HEK293T (cell line): Measurements from ENCODE around the gene SFSWAP.

Experiments
- CTCF ChIA-PET: fragments of 350-600 bp; formaldehyde crosslinking; extraction: SDS; loops from one replicate; lab custom pipeline; 2021; ENCODE audit warnings: antibody characterized with exemption, inconsistent platforms; lab: Yijun Ruan, JAX
- POLR2A ChIA-PET: fragments of 350-600 bp; formaldehyde crosslinking; extraction: SDS; loops from one replicate; lab custom pipeline; 2020; ENCODE audit warnings: antibody characterized with exemption, inconsistent platforms; lab: Yijun Ruan, JAX
- DNase-seq: peaks from one replicate; pipeline ENCODE4 v3.0.0; 2012; ENCODE audit warnings: mixed read lengths; ENCODE audit errors: extremely low spot score
- ARNT ChIP-seq: fragments of 450-650 bp; IDR thresholded peaks from 2 replicates; pipeline ENCODE4 v1.6.1; 2017; ENCODE audit warnings: mild to moderate bottlenecking
- BHLHE40 ChIP-seq: fragments of 450-650 bp; IDR thresholded peaks from 2 replicates; pipeline ENCODE4 v1.6.1; 2016; ENCODE audit warnings: mild to moderate bottlenecking, moderate library complexity, borderline replicate concordance
- CTBP1 ChIP-seq: fragments of 450-650 bp; IDR thresholded peaks from 2 replicates; pipeline ENCODE4 v1.6.1; 2016; ENCODE audit warnings: borderline replicate concordance
- ELF4 ChIP-seq: fragments of 450-650 bp; IDR thresholded peaks from 2 replicates; pipeline ENCODE4 v1.6.1; 2017; ENCODE audit warnings: antibody characterized with exemption
- FOXA1 ChIP-seq: fragments of 450-650 bp; IDR thresholded peaks from 2 replicates; pipeline ENCODE4 v1.6.1; 2016; ENCODE audit warnings: mild to moderate bottlenecking
- FOXK2 ChIP-seq: fragments of 450-650 bp; IDR thresholded peaks from 2 replicates; pipeline ENCODE4 v1.6.1; 2016; ENCODE audit warnings: mild to moderate bottlenecking
- FOXM1 ChIP-seq: fragments of 450-650 bp; IDR thresholded peaks from 2 replicates; pipeline ENCODE4 v1.6.1; 2017; ENCODE audit warnings: mild to moderate bottlenecking, borderline replicate concordance
- HDGF ChIP-seq: fragments of 450-650 bp; IDR thresholded peaks from 2 replicates; pipeline ENCODE4 v1.6.1; 2017; ENCODE audit warnings: antibody characterized with exemption, borderline replicate concordance
- L3MBTL2 ChIP-seq: fragments of 450-650 bp; conservative IDR thresholded peaks from 2 replicates; pipeline ENCODE4 v1.6.1; 2016; ENCODE audit warnings: mild to moderate bottlenecking
- LEF1 ChIP-seq: fragments of 450-650 bp; IDR thresholded peaks from 2 replicates; pipeline ENCODE4 v1.6.1; 2017; ENCODE audit warnings: mild to moderate bottlenecking, borderline replicate concordance
- NFRKB ChIP-seq: fragments of 450-650 bp; IDR thresholded peaks from 2 replicates; pipeline ENCODE4 v1.6.1; 2016; ENCODE audit warnings: mild to moderate bottlenecking, moderate library complexity
- SP1 ChIP-seq: fragments of 450-650 bp; IDR thresholded peaks from 2 replicates; pipeline ENCODE4 v1.6.1; 2017
- SUZ12 ChIP-seq: fragments of 450-650 bp; IDR thresholded peaks from 2 replicates; pipeline ENCODE4 v1.6.1; 2016; ENCODE audit warnings: mild to moderate bottlenecking
- TARDBP ChIP-seq: fragments of 450-650 bp; IDR thresholded peaks from 2 replicates; pipeline ENCODE4 v1.6.1; 2016
- ZNF384 ChIP-seq: fragments of 450-650 bp; IDR thresholded peaks from 2 replicates; pipeline ENCODE4 v1.6.1; 2016
- TF ChIP-seq, protein P1 (sequence below): fragments of 450-650 bp; IDR thresholded peaks from 2 replicates; pipeline ENCODE4 v1.6.1; 2016

Gene SFSWAP

GRCh38 chr12:131671871-131672270, 39.0 kb upstream of the SFSWAP start:
- CTCF ChIA-PET, result no interaction called here
- DNase-seq, result no peak

GRCh38 chr12:131672311-131672940, 38.5 kb upstream of the SFSWAP start:
- CTCF ChIA-PET, result no interaction called here
- no peak for TF ChIP-seq HDGF
- TF ChIP-seq FOXA1, result no peak
- TF ChIP-seq FOXM1, result no peak
- no peak for TF ChIP-seq BHLHE40
- no peak for TF ChIP-seq SP1
- no peak for TF ChIP-seq L3MBTL2
- TF ChIP-seq CTBP1, result no peak
- no peak for TF ChIP-seq ELF4
- TF ChIP-seq SUZ12, result no peak
- TF ChIP-seq NFRKB, result no peak
- TF ChIP-seq, protein P1, sequence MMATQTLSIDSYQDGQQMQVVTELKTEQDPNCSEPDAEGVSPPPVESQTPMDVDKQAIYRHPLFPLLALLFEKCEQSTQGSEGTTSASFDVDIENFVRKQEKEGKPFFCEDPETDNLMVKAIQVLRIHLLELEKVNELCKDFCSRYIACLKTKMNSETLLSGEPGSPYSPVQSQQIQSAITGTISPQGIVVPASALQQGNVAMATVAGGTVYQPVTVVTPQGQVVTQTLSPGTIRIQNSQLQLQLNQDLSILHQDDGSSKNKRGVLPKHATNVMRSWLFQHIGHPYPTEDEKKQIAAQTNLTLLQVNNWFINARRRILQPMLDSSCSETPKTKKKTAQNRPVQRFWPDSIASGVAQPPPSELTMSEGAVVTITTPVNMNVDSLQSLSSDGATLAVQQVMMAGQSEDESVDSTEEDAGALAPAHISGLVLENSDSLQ, result no peak
- no peak for TF ChIP-seq ARNT
- no peak for TF ChIP-seq FOXK2
- no peak for TF ChIP-seq TARDBP
- TF ChIP-seq LEF1, result no peak
- TF ChIP-seq ZNF384, result no peak
- POLR2A ChIA-PET, result no interaction called here
- DNase-seq, result no peak

More at GRCh38 chr12:131671871-131672270, 39.0 kb upstream of the SFSWAP start:
- POLR2A ChIA-PET, result no interaction called here
- no peak for TF ChIP-seq ZNF384
- TF ChIP-seq TARDBP, result no peak
- TF ChIP-seq, protein P1, result no peak
- TF ChIP-seq SP1, result no peak
- no peak for TF ChIP-seq ARNT
- no peak for TF ChIP-seq FOXM1
- TF ChIP-seq FOXA1, result no peak
- TF ChIP-seq LEF1, result no peak
- TF ChIP-seq CTBP1, result no peak
- no peak for TF ChIP-seq ELF4
- no peak for TF ChIP-seq NFRKB
- no peak for TF ChIP-seq SUZ12
- no peak for TF ChIP-seq FOXK2
- TF ChIP-seq HDGF, result no peak
- TF ChIP-seq BHLHE40, result no peak

- ChIA-PET POLR2A (no interaction called here), CTCF (no interaction called here)
- DNase-seq, result no peak
These were observed 37.7 kb upstream of the SFSWAP start for GRCh38 chr12:131672941-131673887.

DNA sequence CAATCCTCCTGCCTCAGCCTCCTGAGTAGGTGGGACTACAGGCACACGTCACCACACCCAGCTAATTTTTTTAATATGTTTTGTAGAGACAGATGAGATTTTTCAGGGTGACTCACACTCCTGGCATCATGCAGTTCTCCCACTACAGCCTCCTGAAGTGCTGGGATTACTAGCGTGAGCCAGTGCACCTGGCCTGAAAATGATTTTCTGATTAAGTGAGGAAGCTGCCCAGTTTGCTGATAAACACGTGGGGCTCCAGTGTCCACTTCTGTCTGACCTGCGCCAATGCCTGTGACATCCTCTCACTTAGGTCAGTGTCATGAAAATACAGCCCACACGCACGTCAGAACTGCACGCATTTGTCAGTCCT, 37.0 kb upstream of the SFSWAP start:
- DNase-seq, result no peak
- TF ChIP-seq LEF1, result no peak
- TF ChIP-seq ARNT, result no peak
- no peak for TF ChIP-seq FOXA1
- TF ChIP-seq SUZ12, result no peak
- no peak for TF ChIP-seq CTBP1
- no peak for TF ChIP-seq SP1
- TF ChIP-seq, protein P1, result no peak
- no peak for TF ChIP-seq NFRKB
- TF ChIP-seq TARDBP, result no peak
- TF ChIP-seq HDGF, result no peak
- TF ChIP-seq ZNF384, result no peak
- no peak for TF ChIP-seq FOXM1
- TF ChIP-seq BHLHE40, result no peak
- no peak for TF ChIP-seq L3MBTL2
- no peak for TF ChIP-seq FOXK2
- no peak for TF ChIP-seq ELF4
- ChIA-PET CTCF (no interaction called here), POLR2A (no interaction called here)

More at GRCh38 chr12:131672941-131673887, 37.7 kb upstream of the SFSWAP start:
- TF ChIP-seq HDGF, result no peak
- no peak for TF ChIP-seq LEF1
- no peak for TF ChIP-seq FOXA1
- TF ChIP-seq TARDBP, result no peak
- no peak for TF ChIP-seq NFRKB
- TF ChIP-seq ELF4, result no peak
- TF ChIP-seq BHLHE40, result no peak

DNA sequence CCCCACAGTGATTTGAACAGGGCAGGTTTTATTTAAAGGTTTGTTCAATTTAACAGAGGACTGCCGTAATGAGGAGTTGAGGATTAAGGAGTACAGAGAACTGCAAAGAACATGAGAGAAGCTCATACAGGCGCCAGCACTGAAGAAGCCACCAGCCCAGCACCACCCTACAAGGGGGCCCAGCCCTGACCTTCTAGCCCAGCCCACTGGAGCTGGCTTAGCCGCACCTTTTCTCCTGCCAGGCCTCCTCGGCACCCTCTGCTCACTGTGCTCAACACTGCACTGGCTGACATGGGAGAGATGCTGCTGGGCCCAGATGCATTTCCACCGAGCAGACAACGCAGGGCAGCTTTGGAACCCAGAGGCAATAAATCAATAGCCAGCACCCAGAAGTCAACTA, 36.5 kb upstream of the SFSWAP start:
- DNase-seq, result no peak
- ChIA-PET CTCF (no interaction called here), POLR2A (no interaction called here)
- TF ChIP-seq SUZ12 (no peak), ZNF384 (no peak), BHLHE40 (no peak), HDGF (no peak), TARDBP (no peak), FOXK2 (no peak)
